ENCODE measurements around the gene ATP9B. TPM values are rescaled to one million over a fixed set of nuclear protein-coding genes. Genes with fewer than 3 reads are reported as not detected.

The ATP9B gene
- total and polyA plus RNA-seq, 10 donors: 7.5 to 58.4 (median 42.7) TPM

DNA sequence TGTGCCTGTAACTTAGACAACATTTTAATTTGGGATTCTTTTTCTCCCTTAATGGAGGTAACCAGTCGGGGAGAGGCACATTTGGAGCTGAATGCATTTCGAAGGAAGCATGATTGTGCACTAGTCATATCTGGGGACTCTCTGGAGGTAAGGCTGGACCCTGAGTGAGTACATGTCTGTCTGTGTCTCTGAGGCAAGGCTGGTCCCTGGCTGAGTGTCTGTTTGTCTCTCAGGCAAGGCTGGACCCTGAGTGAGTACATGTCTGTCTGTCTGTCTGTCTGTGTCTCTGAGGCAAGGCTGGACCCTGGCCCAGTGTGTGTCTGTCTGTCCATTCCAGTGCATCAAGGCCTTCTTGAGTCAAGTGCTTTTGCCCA is 275.0 kb downstream of the ATP9B start:
- no peaks in the 10 kb centered on the region for H3K4me1 ChIP-seq
- no peak overlapping the region for H3K4me3 ChIP-seq
- no peaks in the 10 kb centered on the region for H3K27me3 ChIP-seq (replicated peaks in 1 of 7)
- H3K27ac ChIP-seq: no peak overlapping the region
- peaks cover 6 to 96% (median 59%) of the 10 kb centered on the region in 6 donors for H3K36me3 ChIP-seq
- TF ChIP-seq POLR2AphosphoS5 (IDR thresholded peaks at IDR 0.05) (no peak), POLR2A (IDR thresholded peaks at IDR 0.05) (no peak), CTCF (IDR thresholded peaks at IDR 0.05 in 8 of 11, conservative IDR thresholded peaks at IDR 0.05 in 3 of 11) (no peak)
- DNase-seq: no peak
- WGBS, 5 donors: 79 to 92% (median 91%) methylated on average over 2 of the region's 2 CpGs
- intact Hi-C loops (cut with DNase I; ENCODE audit: low total_unique reads): no loop called here
- peaks cover 0 to under 1% (median 0%) of the 10 kb centered on the region in 8 donors for H3K9me3 ChIP-seq

DNA sequence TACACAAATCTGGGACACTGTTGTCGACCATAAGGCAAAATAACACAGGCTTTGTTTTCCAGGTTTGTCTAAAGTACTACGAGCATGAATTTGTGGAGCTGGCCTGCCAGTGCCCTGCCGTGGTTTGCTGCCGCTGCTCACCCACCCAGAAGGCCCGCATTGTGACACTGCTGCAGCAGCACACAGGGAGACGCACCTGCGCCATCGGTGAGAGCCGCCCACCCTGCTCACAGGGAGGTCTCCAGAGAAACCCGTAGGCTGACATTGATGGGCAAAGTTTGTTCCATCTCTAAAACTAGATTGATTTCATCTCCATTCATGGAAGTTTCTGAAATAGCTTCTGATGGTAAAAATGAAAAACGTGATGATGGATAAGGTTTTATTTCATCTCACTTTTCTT is 276.2 kb downstream of the ATP9B start:
- 95 to 98% (median 97%) methylated on average over 11 of the region's 11 CpGs for WGBS, 5 donors
- intact Hi-C loops (cut with DNase I; ENCODE audit: low total_unique reads): no loop called here

DNA sequence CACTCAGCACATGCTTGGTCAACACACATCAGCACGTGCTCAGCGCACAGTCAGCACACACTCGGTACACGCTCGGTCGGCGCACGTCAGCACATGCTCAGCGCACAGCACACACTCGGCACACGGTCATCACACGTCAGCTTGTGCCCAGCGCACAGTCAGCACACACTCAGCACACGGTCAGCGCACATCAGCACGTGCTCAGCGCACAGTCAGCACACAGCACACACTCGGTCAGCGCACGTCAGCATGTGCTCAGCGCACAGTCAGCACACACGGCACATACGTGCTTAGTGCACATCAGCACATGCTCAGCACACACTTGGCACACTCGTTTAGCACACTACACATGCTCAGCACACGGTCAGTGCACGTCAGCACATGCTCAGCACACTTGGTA is 276.8 kb downstream of the ATP9B start:
- no peak for DNase-seq
- intact Hi-C loops (cut with DNase I; ENCODE audit: low total_unique reads): no loop called here
- Histone ChIP-seq H3K9me3 (no peaks in the 10 kb centered on the region), H3K4me1 (no peaks in the 10 kb centered on the region), H3K27me3 (replicated peaks in 1 of 7) (no peaks in the 10 kb centered on the region), H3K27ac (no peak overlapping the region), H3K4me3 (no peak overlapping the region), H3K36me3 (peaks cover 6 to 95% (median 71%) of the 10 kb centered on the region in 6 donors)
- 93 to 99% (median 97%) methylated on average over 21 to 26 of the region's 26 CpGs for WGBS, 5 donors
- TF ChIP-seq POLR2A (IDR thresholded peaks at IDR 0.05): no peak
- peak in 1 of 3 donors; percentile 28 for TF ChIP-seq POLR2AphosphoS5 (IDR thresholded peaks at IDR 0.05)

More for the DNA sequence above, 276.2 kb downstream of the ATP9B start:
- TF ChIP-seq CTCF (IDR thresholded peaks at IDR 0.05 in 8 of 11, conservative IDR thresholded peaks at IDR 0.05 in 3 of 11) (no peak), POLR2A (IDR thresholded peaks at IDR 0.05) (no peak), POLR2AphosphoS5 (IDR thresholded peaks at IDR 0.05) (no peak)
- Histone ChIP-seq H3K36me3 (peaks cover 6 to 96% (median 69%) of the 10 kb centered on the region in 6 donors), H3K27me3 (replicated peaks in 1 of 7) (no peaks in the 10 kb centered on the region), H3K4me3 (no peak overlapping the region), H3K27ac (no peak overlapping the region), H3K4me1 (no peaks in the 10 kb centered on the region), H3K9me3 (no peaks in the 10 kb centered on the region)
- DNase-seq: no peak

DNA sequence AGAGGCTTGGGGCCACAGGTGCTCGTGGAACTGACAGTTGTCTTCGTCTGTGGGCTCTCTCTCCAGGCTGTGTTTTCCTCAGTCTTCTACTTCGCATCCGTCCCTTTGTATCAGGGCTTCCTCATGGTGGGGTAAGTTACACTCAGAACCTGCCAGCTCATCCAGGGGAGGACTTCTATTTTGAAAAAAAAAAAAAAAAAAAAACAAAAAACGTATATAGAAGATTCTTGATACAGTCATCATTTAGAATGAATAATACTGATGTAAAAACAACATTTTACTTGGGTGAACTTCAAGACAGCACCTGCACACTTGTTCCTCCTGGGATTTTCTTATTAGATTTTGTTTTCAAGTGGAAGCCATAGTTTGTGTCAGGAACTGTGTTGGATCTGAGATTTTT is 278.9 kb downstream of the ATP9B start:
- 86 to 93% (median 91%) methylated on average over 5 of the region's 5 CpGs for WGBS, 5 donors
- TF ChIP-seq POLR2AphosphoS5 (IDR thresholded peaks at IDR 0.05) (no peak), POLR2A (IDR thresholded peaks at IDR 0.05) (no peak), CTCF (IDR thresholded peaks at IDR 0.05 in 8 of 11, conservative IDR thresholded peaks at IDR 0.05 in 3 of 11) (no peak)
- Histone ChIP-seq H3K9me3 (no peaks in the 10 kb centered on the region), H3K4me3 (no peak overlapping the region), H3K4me1 (no peaks in the 10 kb centered on the region), H3K27ac (no peak overlapping the region), H3K27me3 (replicated peaks in 1 of 7) (no peaks in the 10 kb centered on the region), H3K36me3 (peaks cover 6 to 98% (median 76%) of the 10 kb centered on the region in 6 donors)
- DNase-seq: no peak
- intact Hi-C loops (cut with DNase I; ENCODE audit: low total_unique reads): no loop called here

DNA sequence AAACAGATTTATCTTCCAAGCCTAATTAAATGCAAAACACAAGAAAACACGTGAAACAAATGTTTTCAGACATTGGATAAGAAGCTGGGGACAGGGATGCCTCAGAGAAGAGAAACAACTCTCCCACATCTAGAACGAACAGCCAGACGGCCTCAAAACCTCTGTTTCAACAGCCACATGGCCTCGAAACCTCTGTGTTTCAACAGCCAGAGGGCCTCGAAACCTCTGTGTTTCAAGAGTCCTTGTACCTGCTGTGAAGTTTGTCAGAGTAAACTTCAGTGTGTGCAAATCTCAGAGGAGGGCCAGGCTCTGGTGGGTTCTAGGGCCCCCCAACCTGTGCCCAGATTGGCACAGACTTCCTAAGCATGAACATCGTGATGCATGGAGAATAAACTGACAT is 283.2 kb downstream of the ATP9B start:
- Histone ChIP-seq H3K4me1 (no peaks in the 10 kb centered on the region), H3K9me3 (no peaks in the 10 kb centered on the region), H3K36me3 (peaks cover 0 to 67% (median 40%) of the 10 kb centered on the region in 6 donors), H3K27me3 (replicated peaks in 1 of 7) (no peaks in the 10 kb centered on the region), H3K4me3 (no peak overlapping the region), H3K27ac (no peak overlapping the region)
- no peak for DNase-seq
- 73 to 95% (median 80%) methylated on average over 6 of the region's 6 CpGs for WGBS, 5 donors
- TF ChIP-seq CTCF (IDR thresholded peaks at IDR 0.05 in 8 of 11, conservative IDR thresholded peaks at IDR 0.05 in 3 of 11) (no peak), POLR2AphosphoS5 (IDR thresholded peaks at IDR 0.05) (no peak), POLR2A (IDR thresholded peaks at IDR 0.05) (no peak)
- intact Hi-C loops (cut with DNase I; ENCODE audit: low total_unique reads): no loop called here

Measured in spleen (tissue), 11 donors.